LHCN-M2 (cell line): ENCODE data around the gene SLC36A1. TPM values are rescaled to one million over a fixed set of nuclear protein-coding genes. Genes with fewer than 3 reads are reported as not detected.

Experiments used
- DNase-seq: peaks from one replicate; pipeline ENCODE4 v3.0.0-alpha.2; 2012; ENCODE audit warnings: low read depth
- total RNA-seq: library from RNA; depleted of rRNA; stranded (reverse); fragments of >200 nt; gene quantifications from 2 replicates; pipeline ENCODE4 v1.2.3, GENCODE V29; 2014

Gene SLC36A1
- total RNA-seq, 1 experiment from 2014 or later: 11.7 TPM

DNA sequence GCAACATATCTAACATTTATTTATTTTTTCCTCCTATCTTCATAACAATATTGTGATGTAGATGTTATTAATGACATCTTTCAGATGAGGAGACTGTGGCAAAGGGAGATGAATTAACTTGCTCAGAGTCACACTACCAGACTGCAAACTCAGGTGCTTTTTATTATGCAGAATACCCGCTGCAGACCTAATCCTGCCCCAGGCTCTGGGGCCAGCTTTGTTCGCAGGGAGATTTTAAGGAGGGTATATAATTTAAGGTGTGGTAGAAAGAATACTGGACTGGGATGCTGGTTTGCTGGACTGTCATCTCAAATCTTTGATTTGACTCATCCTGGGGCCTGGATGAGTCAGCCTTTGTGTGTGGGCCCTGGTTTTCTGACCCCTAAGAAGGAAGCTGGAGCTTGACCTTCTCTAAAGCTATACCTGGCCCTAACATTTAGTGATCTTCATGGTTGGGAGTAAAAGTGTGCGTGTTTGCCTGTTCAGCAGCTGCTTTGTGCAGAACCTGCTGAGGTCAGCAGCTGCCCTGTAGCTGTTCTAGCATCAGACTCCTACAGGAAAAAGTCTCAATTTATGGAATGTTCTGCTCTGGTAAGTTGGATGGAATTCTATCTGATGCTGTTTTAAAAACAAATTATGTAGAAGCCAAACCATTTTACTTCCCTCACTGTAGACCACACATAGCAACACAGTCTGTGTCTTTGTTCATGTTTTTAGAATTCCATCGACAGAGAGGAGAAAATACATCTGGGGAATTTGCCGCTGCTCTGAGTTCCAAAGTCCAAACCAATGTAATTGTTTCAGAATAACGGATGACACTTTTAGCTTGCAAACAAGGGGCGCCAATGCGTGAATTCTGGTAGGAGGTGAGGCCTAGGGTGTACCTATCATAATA is 4.5 kb downstream of the SLC36A1 start:
- peak; percentile 41 for DNase-seq

DNA sequence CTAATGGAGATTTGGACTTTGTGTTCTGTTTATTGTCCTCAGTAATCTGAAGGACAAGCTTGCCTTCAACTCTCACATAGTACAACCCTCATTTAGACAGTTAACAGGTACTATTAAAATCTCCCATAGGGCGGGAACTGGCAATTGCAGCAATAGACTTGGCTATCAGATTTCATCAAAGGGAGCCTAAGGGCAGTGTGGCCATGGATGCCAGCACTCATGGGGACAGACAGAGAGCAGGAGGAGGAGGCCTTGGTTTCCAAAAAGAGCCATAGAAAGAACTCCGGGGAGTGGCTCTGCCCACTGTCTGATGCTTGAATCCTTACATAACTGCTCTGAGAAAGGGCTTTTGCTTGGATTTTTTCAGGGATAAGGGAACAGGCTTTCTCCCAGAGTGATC is 6.8 kb downstream of the SLC36A1 start:
- no peak for DNase-seq

DNA sequence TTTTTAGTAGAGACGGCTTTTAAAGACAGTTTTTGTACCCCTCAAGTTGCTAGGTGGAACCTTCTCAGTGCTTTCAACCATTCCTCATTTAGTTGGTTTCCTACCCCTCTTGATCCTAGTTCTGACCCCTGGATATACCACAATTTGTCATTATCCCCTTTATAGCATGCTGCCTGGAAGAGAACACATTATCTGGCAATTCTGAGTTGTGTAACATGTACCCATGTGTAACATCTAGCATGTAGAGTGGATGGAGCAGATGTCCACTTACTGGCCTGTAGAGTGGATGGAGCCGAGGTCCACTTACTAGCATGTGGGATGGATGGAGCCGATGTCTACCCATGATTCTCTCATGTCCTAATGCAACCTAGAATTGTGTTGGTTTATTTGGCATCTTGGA is 7.5 kb downstream of the SLC36A1 start:
- no peak for DNase-seq

DNA sequence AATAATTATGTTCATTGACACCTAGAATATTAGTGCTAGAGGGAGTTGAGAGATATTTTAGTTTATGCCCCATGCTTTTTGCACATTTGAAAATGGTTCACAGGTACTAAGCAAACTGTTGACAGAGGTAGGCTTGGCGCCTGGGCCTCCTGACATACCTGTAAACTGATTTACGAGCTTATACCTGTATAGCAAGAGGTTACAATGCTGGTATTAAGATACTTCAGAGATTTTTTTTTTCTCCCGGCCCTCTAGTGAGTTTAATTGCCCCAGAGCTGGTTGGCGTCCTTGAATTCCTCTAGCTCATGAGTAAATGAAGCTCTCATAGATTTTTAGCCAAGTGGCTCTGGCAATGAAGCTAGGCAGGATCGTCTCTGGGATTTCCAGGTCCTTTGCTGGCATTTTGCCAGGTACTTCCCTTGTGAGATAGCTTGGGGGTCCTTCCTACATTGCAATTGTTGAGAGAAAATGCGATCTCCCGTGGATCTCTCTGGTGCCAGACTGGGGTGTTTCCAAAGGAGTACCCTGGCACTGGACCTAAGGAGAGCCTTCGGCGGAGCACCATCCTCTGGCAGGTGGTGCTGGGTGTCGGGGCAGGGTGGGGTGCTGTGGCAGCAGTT is 9.0 kb downstream of the SLC36A1 start:
- DNase-seq: no peak

DNA sequence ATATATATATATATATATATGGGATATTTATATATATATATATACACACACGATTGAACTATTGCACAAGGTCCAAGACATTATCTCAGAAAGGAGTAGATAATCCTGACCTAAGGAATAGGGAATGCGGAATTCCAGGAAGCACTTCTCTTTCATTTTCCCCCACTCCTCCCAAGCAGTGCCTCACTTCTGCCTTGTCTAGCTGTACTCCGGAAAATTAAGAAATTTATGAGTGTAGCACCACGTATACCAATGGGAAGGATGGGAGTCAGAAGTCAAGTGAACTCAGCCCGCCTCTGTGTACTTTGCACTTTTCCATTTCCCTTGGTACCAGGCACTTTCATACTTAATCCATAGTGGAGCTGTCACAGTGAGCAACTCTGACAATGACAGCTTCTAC is 10.9 kb downstream of the SLC36A1 start:
- DNase-seq: no peak

DNA sequence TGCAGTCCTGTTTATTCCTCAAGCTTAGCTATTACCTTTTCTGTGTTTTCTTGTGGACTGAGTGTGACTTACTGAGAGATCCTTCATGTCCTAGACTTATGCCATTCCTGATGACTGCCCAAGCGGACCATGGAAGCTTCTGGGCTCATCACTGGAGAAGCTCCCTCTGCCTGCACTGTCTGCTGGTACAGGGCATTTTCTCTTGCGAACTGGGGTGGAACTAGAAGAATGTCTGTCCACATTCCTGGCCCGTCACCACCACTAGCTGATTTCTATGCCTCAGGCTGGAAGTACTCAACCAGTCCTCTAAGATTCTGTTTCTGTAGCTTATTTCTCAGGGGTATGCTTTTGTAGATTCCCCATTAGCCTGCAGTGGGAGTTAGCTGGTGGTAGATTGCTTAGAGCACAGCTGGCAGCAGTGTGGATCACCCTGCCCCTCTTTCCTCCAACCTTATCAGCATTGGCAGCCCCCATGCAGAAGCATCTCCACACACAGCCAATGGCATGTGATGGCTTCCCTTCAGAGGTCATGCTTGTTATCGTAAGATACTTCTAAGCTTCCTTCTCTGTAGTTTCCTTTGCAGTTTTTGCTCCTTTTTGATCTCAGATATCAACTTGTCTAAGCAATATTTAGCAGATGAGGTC is 12.4 kb downstream of the SLC36A1 start:
- no peak for DNase-seq

DNA sequence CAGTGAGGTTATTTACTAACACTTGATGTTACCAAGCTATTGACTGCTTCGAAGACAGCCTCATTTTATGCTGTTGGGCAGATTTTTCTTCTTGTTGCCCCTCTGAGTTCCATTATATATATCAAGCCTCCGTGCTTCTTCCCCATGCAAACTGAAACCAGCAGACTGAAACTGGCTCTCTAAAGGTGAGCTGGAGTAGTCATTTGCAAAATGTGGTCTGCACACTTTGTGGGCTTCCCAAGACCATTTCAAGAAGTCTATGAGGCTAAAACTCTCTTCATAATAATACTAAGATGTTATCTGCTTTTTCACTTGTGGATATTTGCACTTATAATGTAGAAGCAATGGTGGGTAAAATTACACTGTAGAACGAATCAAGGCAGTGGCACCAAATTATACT is 13.9 kb downstream of the SLC36A1 start:
- DNase-seq: no peak

DNA sequence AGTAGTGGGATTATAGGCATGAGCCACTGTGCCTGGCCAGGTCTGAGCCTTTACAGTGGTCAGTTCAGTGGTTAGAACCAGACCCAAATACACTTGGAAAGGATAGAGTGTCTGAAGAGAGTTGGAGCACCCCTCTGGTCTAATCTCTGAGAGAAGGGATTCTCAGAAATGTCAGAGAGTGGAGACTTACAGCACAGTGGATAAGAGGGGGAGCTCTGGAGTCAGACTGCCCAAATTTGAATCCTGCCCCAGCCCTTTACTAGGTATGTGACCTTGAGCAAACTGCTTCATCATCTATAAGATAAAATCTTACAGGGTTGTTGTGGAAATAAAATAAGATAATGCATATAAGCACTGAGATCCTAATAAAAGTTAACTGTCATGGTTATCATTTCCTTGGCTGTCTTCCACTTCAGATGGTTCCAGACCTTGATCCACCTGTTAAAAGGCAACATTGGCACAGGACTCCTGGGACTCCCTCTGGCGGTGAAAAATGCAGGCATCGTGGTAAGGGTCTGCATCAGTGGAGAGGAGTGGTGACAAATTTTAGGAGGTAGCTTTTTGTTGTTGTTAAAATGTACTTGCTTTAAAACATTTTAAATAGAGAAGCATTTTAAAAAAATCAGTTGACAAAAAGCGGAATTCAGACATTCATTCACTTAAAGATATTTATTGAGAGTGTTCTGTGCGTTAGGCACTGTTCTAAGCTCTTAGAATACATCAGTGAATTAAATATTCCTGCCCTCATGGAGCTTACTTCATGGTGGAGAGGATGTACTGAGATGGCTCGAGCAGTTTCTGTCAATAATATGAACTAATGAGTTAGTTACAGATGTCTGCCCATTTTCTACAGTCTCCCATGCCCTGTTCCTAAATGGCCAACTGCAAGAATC is 16.0 kb downstream of the SLC36A1 start:
- no peak for DNase-seq

DNA sequence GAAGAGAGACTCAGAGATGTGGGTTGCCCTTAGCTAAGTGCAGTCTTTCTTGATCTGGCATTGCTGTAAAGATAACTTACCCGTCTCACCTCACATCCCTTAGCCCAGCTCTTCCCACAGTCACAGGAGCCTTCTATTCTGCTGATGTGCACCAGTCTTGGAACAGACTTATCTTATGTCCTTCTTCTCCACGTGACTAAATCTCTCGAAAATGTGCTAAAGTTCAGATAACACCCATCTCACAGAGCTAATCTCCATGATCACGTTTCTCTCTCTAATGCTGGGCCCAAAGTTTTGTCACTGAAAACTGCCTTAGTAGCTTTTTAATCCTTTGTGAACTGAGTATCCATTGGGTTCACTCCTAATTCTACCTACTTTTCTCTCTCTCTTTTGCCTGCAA is 16.7 kb downstream of the SLC36A1 start:
- no peak for DNase-seq

DNA sequence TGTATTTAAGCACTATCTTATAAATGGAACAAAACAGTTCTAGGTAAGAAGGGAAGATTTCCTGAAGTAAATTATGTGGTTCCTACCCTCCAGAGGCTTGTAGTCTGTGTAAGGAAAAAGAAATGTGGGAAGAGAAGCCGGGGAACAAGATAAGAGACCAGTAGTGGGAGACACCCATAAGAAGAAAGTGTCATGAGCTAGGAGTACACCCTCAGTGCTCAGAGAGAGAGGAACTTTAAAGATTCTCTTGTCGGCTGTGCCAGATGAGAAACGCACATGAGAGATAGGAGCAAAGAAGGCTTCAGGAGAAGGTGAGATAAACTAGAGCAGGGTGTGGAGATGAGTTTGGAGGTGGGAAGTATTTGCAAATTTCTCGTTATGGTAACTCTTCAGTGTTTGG is 18.1 kb downstream of the SLC36A1 start:
- DNase-seq: no peak

DNA sequence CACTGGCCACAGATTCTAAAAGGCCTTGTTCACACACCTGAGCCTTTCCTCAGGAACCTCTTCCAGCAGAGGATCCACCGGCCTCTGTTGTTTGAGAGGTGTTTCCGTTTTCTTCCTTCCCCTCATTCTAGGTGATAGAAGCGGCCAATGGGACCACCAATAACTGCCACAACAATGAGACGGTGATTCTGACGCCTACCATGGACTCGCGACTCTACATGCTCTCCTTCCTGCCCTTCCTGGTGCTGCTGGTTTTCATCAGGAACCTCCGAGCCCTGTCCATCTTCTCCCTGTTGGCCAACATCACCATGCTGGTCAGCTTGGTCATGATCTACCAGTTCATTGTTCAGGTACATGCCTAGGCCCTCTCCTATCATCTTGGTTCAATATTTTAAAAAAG is 20.2 kb downstream of the SLC36A1 start:
- no peak for DNase-seq

DNA sequence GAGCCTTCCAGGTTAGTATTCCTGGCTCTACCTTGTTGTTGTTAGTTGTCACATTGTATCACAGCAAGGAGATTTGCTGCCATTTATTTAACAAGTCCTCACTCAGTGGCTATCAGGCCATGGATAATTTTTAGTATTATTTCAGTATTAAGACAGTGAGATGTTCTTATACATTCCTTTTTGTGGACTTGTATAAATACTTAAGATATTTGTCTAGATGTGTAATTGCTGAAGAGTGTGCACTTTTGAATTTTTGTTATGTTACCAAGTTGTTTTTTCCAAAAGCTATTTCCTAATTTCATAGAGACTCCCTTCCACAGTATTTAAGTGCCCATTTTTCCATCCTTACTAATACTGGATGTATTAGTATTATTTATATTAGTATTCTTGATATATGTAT is 22.0 kb downstream of the SLC36A1 start:
- no peak for DNase-seq

DNA sequence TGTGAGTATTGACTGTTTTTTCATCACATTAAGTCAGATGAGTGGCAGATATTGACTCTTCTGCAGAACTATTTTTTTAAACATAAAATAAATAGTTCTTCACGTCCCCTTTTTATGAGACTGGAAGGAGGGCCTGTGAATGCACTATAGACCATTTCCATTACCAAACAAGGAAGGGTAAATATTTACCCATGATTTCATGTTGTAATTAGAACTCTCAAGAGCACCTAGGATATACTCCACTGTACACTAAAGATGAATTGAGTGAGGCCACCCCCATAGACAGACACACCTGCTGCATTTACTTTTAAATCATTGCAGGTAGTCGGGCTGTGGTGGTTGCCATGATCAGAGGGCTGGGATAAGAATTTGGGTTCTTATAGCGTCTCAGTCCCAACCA is 22.6 kb downstream of the SLC36A1 start:
- no peak for DNase-seq

DNA sequence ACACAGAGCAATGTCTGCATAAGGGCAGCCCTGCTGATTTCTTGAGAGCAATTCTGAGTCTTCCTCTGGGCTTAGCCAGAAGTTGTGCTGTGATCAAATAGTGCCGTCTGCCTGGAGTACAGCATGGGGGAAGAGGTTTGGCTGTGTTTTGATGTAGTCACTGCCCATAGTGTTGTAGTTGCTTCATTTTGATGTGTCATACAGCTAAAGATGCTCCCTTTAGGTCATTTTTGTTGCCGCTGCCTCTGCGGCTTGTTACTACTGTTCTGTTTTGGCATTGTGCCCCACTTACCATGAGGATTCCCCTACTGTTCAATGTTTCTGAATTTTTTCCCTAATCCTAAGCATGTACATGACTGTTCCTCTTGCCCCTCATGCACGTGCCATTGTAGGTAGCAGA is 23.0 kb downstream of the SLC36A1 start:
- DNase-seq: peak; percentile 21

DNA sequence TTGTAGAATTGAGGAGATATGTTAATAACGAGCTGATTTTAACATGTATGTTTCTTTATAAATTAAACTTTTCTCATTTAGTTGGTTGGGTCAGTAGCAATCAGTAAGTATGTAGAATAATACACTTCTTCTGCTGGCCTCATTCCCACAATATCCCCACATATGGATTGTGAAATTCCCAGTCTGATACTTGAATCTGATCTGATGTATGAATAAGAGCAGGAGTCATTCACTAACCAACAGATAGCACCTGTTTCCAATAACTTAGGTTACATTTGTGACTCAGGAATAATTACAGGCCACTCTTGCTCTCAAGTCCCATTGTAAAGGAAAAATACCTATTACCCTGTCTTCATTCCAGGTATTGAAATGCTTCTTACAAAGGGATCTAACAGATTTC is 23.9 kb downstream of the SLC36A1 start:
- DNase-seq: peak; percentile 61

DNA sequence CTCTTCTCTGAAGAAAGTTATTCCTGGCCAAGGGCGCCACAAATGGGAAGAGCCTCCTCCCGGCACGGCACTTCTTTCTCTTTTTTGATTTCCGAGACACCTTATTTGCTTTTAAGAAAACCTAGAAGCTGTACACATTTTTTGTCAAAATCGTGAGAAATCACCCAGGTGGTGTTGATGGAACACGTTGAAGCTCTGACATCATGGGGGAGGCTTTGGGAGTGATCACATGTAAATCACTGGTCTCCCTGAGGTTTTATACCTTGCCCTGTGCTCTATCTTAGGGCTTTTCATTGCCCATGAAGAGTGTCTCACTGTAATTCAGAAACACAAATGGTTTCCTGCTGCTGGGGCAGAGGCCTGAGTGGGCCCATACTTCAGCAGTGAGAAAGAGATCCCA is 27.4 kb downstream of the SLC36A1 start:
- no peak for DNase-seq

DNA sequence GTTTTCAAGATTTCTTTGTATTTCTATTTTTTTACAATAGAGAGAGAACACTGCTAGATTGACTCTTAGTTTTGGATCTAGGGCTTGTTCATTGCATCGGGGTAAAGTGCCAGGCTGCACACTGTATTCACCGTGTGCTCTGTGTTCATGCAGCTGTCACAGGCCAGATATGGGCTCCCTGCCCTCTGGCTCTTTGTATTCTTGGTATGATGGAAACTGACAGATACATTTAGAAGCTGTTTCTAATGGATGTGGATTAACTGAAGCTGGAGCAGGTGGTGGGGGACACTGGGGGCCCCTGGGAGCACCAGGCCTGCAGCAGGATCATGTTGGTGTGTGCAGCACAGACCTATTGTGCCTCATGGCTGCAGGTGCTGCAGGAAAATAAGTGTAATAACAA is 28.0 kb downstream of the SLC36A1 start:
- DNase-seq: peak; percentile 22

DNA sequence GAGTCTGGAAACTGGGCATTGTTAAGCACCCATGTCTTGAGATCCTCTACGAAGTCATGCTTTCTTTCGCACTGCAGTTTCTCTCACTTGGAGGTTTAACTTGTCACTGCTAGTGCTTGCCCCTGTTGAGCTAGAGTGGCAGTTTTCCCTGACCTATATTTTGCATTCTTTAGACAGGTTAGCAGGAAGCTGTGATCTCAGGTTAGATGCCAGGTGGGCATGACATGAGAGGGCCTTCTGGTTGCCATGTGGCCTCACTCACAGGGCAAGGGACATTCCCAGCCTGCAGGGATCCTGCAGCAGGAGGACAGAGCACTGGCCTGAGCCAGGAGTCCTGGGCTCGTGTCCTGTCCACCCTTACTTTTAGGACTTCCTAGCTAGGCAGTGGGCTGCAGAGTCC is 28.6 kb downstream of the SLC36A1 start:
- DNase-seq: no peak

DNA sequence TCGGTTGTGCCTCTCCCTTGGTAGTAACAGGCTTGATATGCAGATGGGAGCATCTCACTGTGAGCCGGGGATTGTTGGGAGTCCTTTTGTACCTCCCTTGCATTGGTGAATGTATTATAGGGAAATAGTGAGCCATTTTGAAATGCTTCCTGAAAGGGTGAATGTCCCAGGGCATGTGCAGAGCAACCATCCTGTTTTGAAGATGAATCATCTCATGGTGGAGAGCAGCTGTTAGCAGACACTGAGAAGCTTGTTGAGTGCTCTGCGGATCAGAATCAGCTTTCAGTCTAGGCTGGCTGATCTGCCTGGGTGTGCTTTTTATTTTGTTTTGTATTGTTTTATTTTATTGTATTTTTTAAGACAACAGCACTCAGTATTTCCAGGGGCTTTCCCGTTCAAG is 29.7 kb downstream of the SLC36A1 start:
- DNase-seq: peak; percentile 88

DNA sequence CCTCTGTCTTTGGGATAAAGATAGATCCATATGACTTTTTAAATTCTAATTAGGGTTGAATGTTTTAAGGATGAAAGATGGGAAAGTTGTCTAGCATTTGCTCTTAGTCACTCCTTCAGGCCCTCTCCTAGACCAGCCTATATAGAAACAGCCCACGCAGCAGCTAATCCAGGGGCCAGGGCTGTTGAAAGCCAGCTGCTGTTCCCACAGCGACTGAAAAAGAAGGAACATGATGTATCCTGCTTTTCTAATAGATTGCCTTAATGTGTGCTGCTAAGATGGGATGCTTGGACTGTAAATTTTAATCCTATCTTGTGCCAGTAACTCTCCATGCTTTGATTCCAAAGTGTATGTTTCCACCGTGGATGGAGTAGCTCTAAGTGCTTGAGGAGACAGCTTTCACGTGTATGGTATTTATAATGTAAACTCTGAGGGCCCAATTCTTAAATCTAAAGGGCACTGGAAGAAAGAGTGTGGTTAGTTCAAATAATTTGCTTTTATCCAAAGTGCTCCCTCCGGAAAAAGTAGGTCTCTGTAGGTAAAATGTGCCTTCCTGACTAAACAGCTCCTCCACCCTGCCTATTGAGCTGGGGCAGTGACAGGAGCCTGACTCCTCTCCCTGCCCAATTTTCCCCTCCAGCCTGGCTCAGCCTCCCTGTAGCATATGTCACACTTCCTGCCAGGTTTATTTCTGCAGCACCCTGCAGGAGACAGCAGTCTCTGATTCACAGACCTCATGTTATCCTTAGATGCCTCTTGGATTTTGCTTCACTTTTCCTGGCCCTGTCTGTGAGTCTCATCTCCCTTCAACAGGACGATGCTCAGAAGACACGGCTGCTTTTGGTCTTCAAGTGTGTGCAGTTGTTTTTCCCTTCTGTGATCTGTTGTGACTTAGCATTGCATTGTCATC is 33.2 kb downstream of the SLC36A1 start:
- DNase-seq: peak; percentile 84

DNA sequence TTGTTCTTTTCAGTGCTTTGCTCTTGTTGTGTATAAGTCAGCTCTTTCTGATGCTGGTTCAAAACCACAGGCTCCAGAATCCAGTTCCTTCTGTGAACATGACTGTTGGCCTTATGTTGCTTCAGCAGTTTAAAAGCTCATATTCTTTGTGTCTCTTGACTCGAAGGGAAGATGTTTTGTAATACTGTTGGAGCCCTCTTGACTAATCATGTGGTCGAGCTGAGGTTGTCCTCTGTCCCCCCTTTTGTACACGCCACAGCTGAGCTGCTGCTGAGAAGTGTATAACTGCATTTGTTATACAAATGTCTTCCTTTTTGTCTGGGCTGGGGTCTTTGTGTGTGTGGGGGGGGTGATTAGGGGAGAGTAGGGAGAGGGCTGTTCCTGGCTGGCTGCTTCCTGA is 35.8 kb downstream of the SLC36A1 start:
- DNase-seq: peak; percentile 70
